Keratinocyte (primary cell): ENCODE measurements around the gene DENND10. TPM values are rescaled to one million over a fixed set of nuclear protein-coding genes. Genes with fewer than 3 reads are reported as not detected.
A peak's percentile ranks its signal among the peaks of the same experiment; 100 is the strongest.

Experiments
- DNase-seq: peaks from one replicate; pipeline ENCODE4 v3.0.0-alpha.2; 2011; ENCODE audit warnings: low read depth, missing footprints, low spot score
- FAIRE-seq: peaks from 2 replicates; lab custom pipeline; 2011; peaks lifted over from hg19 to GRCh38; lab: Jason Lieb, UNC
- H2AFZ ChIP-seq: 2 replicates; pipeline ENCODE4 v1.6.0; 2012; ENCODE audit warnings: low read length, control low read depth, inconsistent platforms; ENCODE audit not compliant: control insufficient read depth
- H3K27ac ChIP-seq: 2 replicates; pipeline ENCODE4 v1.5.1; 2011; ENCODE audit warnings: low read length; ENCODE audit not compliant: control insufficient read depth, insufficient read depth
- H3K27me3 ChIP-seq: 3 replicates; pipeline ENCODE4 v1.6.0; 2011; ENCODE audit warnings: low read length; ENCODE audit not compliant: control insufficient read depth, insufficient read depth; ENCODE audit errors: extremely low read depth
- H3K36me3 ChIP-seq, 2 experiments: 2 replicates in 1 of 2; 3 replicates in 1 of 2; pipeline ENCODE4 v1.5.1; 2011; ENCODE audit warnings: low read length in 2 of 2, mild to moderate bottlenecking in 1 of 2; ENCODE audit not compliant: control insufficient read depth in 2 of 2, insufficient read depth in 2 of 2; ENCODE audit errors: extremely low read depth in 1 of 2
- H3K4me1 ChIP-seq: 3 replicates; pipeline ENCODE4 v1.5.1; 2011; ENCODE audit warnings: low read length; ENCODE audit not compliant: control insufficient read depth, insufficient read depth; ENCODE audit errors: extremely low read depth
- H3K4me2 ChIP-seq: 3 replicates; pipeline ENCODE4 v1.6.0; 2011; ENCODE audit warnings: low read depth, low read length; ENCODE audit not compliant: control insufficient read depth, insufficient read depth; ENCODE audit errors: extremely low read depth
- H3K4me3 ChIP-seq, 3 experiments: fragments of 200-600 bp in 1 of 3; sonication (generic) in 1 of 3; 2 replicates in 2 of 3; 3 replicates in 1 of 3; pipeline ENCODE4 v1.5.1; 2011 to 2016; ENCODE audit warnings: low read length in 3 of 3, mild to moderate bottlenecking in 3 of 3, control low read depth in 2 of 3, inconsistent platforms in 1 of 3, low read depth in 1 of 3, mixed read lengths in 1 of 3, mixed run types in 1 of 3, moderate library complexity in 1 of 3; ENCODE audit not compliant: control insufficient read depth in 2 of 3, insufficient read depth in 2 of 3; ENCODE audit errors: extremely low read depth in 1 of 3
- H3K79me2 ChIP-seq: 2 replicates; pipeline ENCODE4 v1.6.0; 2012; ENCODE audit warnings: low read length; ENCODE audit not compliant: control insufficient read depth, insufficient read depth
- H3K9ac ChIP-seq: 3 replicates; pipeline ENCODE4 v1.6.0; 2011; ENCODE audit warnings: low read length; ENCODE audit not compliant: control insufficient read depth, insufficient read depth; ENCODE audit errors: extremely low read depth
- H3K9me1 ChIP-seq: 3 replicates; pipeline ENCODE4 v1.6.0; 2011; ENCODE audit warnings: low read length; ENCODE audit not compliant: control insufficient read depth, insufficient read depth; ENCODE audit errors: extremely low read depth
- H3K9me3 ChIP-seq: 2 replicates; pipeline ENCODE4 v1.5.1; 2012; ENCODE audit warnings: low read depth, low read length; ENCODE audit not compliant: control insufficient read depth
- H4K20me1 ChIP-seq: 3 replicates; pipeline ENCODE4 v1.6.0; 2011; ENCODE audit warnings: low read length; ENCODE audit not compliant: control insufficient read depth, insufficient read depth; ENCODE audit errors: extremely low read depth
- EZH2 ChIP-seq: IDR thresholded peaks from one replicate; pipeline ENCODE4 v1.6.1; 2012; ENCODE audit warnings: inconsistent platforms, mild to moderate bottlenecking, low read length, moderate library complexity
- dilution Hi-C: fragments of 300-500 bp; cut with MboI; formaldehyde crosslinking; loops from one replicate; pipeline ENCODE4 v1.7.0; 2020; ENCODE audit warnings: low sequenced_read_pairs; ENCODE audit not compliant: extremely low pct_ligation_motif_present
- polyA plus RNA-seq, 5 experiments: library from polyadenylated mRNA; depleted of rRNA in 3 of 5; stranded (reverse) in 3 of 5; stranded (forward) in 1 of 5; unstranded in 1 of 5; fragments of >200 nt; gene quantifications; 1 replicate in 1 of 5; 2 replicates in 3 of 5; 3 replicates in 1 of 5; pipeline versions ENCODE4 v1.2.1 to v1.2.3, GENCODE V29; 2011 to 2012; ENCODE audit warnings: missing spikeins in 2 of 5, low read depth in 1 of 5, low replicate concordance in 1 of 5
- TF ChIP-seq, protein P1 (sequence below), 3 experiments: IDR thresholded peaks in 1 of 3; conservative IDR thresholded peaks in 1 of 3; optimal IDR thresholded peaks in 1 of 3; 2 replicates in 2 of 3; 3 replicates in 1 of 3; pipeline versions ENCODE3 to v1.5.1; 2011; ENCODE audit warnings: low read length in 3 of 3, mild to moderate bottlenecking in 3 of 3, moderate library complexity in 2 of 3, control low read depth in 1 of 3, inconsistent platforms in 1 of 3; ENCODE audit not compliant: insufficient read depth in 2 of 3; ENCODE audit errors: extremely low read depth in 1 of 3

The DENND10 gene
- polyA plus RNA-seq, 1 donor (not counting 4 experiments of a cell fraction or from before 2014, with no cell fraction given), result 76.5 TPM

- H3K36me3 ChIP-seq, result peaks cover 29 to 31% of the 10 kb centered on the region in 2 experiments
- no peak overlapping the region for H3K4me2 ChIP-seq
- no peak for DNase-seq
- dilution Hi-C loops, result no loop called here
- H2AFZ ChIP-seq, result no peak overlapping the region
- H3K79me2 ChIP-seq, result no peaks in the 10 kb centered on the region
- H3K9me1 ChIP-seq, result no peaks in the 10 kb centered on the region
- no peaks in the 10 kb centered on the region for H3K9me3 ChIP-seq
- H3K9ac ChIP-seq, result no peak overlapping the region
- peaks cover 7% of the 10 kb centered on the region for H3K4me1 ChIP-seq
- no peak overlapping the region for H3K4me3 ChIP-seq
- no peaks in the 10 kb centered on the region for H4K20me1 ChIP-seq
- no peak overlapping the region for H3K27ac ChIP-seq
- FAIRE-seq, result no peak
- H3K27me3 ChIP-seq, result no peaks in the 10 kb centered on the region
- TF ChIP-seq, protein P1, sequence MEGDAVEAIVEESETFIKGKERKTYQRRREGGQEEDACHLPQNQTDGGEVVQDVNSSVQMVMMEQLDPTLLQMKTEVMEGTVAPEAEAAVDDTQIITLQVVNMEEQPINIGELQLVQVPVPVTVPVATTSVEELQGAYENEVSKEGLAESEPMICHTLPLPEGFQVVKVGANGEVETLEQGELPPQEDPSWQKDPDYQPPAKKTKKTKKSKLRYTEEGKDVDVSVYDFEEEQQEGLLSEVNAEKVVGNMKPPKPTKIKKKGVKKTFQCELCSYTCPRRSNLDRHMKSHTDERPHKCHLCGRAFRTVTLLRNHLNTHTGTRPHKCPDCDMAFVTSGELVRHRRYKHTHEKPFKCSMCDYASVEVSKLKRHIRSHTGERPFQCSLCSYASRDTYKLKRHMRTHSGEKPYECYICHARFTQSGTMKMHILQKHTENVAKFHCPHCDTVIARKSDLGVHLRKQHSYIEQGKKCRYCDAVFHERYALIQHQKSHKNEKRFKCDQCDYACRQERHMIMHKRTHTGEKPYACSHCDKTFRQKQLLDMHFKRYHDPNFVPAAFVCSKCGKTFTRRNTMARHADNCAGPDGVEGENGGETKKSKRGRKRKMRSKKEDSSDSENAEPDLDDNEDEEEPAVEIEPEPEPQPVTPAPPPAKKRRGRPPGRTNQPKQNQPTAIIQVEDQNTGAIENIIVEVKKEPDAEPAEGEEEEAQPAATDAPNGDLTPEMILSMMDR (optimal IDR thresholded peaks at IDR 0.05 in 1 of 3, IDR thresholded peaks at IDR 0.05 in 1 of 3, conservative IDR thresholded peaks at IDR 0.05 in 1 of 3; ENCODE audit: extremely low read depth in 1 of 3, insufficient read depth in 2 of 3, low read length in 3 of 3), result no peak
- no peak for TF ChIP-seq EZH2
Observed at GRCh38 chr10:119159332-119159731, 55.4 kb downstream of the DENND10 start.

- FAIRE-seq, result peak; percentile 20
Observed at GRCh38 chr10:119161680-119162451, 58.0 kb downstream of the DENND10 start.

More at GRCh38 chr10:119161680-119162451, 58.0 kb downstream of the DENND10 start:
- TF ChIP-seq, protein P1 (optimal IDR thresholded peaks at IDR 0.05 in 1 of 3, IDR thresholded peaks at IDR 0.05 in 1 of 3, conservative IDR thresholded peaks at IDR 0.05 in 1 of 3; ENCODE audit: extremely low read depth in 1 of 3, insufficient read depth in 2 of 3, low read length in 3 of 3), result peak in 1 of 3 experiments; percentile 6
- no peak for TF ChIP-seq EZH2
- no peaks in the 10 kb centered on the region for H4K20me1 ChIP-seq
- no peak overlapping the region for H3K4me2 ChIP-seq
- H3K4me3 ChIP-seq, result no peak overlapping the region
- no peak overlapping the region for H3K9ac ChIP-seq
- H3K9me3 ChIP-seq, result no peaks in the 10 kb centered on the region
- H3K27ac ChIP-seq, result no peak overlapping the region
- no peaks in the 10 kb centered on the region for H3K27me3 ChIP-seq
- H2AFZ ChIP-seq, result no peak overlapping the region
- peaks cover 20% of the 10 kb centered on the region for H3K4me1 ChIP-seq
- dilution Hi-C loops, result no loop called here
- DNase-seq, result no peak
- no peaks in the 10 kb centered on the region for H3K9me1 ChIP-seq
- peaks cover 3% of the 10 kb centered on the region for H3K79me2 ChIP-seq
- H3K36me3 ChIP-seq, result peaks cover 14 to 21% of the 10 kb centered on the region in 2 experiments
